AG04450 (cell line): Measurements from ENCODE around the gene PAX8. TPM values are rescaled to one million over a fixed set of nuclear protein-coding genes. Genes with fewer than 3 reads are reported as not detected.

Experiments used
- CTCF ChIA-PET: fragments of 300-600, 350-600 bp; formaldehyde crosslinking; extraction: SDS; loops from one replicate; lab custom pipeline; 2022; ENCODE audit warnings: antibody characterized with exemption, inconsistent platforms; lab: Charles Lee
- POLR2A ChIA-PET: fragments of 350-600 bp; formaldehyde crosslinking; extraction: SDS; loops from one replicate; lab custom pipeline; 2021; ENCODE audit warnings: antibody characterized with exemption, inconsistent platforms; lab: Yijun Ruan, JAX
- DNase-seq: peaks from one replicate; pipeline ENCODE4 v3.0.0-alpha.2; 2011; ENCODE audit warnings: low read depth, low spot score
- H3K27ac ChIP-seq: one replicate; pipeline ENCODE4 v1.5.1; 2012; ENCODE audit warnings: low read depth, low read length, control low read depth
- H3K27me3 ChIP-seq: one replicate; pipeline ENCODE4 v1.6.0; 2012; ENCODE audit warnings: low read length; ENCODE audit not compliant: control insufficient read depth, insufficient read depth
- H3K4me3 ChIP-seq: 2 replicates; pipeline ENCODE4 v1.5.1; 2011; ENCODE audit warnings: mild to moderate bottlenecking, low read depth, low read length, control low read depth
- H3K9me3 ChIP-seq: 2 replicates; pipeline ENCODE4 v1.5.1; 2012; ENCODE audit warnings: low read length; ENCODE audit not compliant: control insufficient read depth, insufficient read depth
- CTCF ChIP-seq: IDR thresholded peaks from 2 replicates; pipeline ENCODE4 v1.5.1; 2011; ENCODE audit warnings: low read depth, low read length, control low read depth, inconsistent platforms
- polyA plus RNA-seq: library from polyadenylated mRNA; depleted of rRNA; stranded (reverse); fragments of >200 nt; gene quantifications from 2 replicates; pipeline ENCODE4 v1.2.3, GENCODE V29; 2011

PAX8 gene
- polyA plus RNA-seq, 1 experiment = 1.2 TPM

- CTCF ChIA-PET = interaction anchor here (1.4 to 1.5 kb wide), 3 partner anchors 19 to 145 kb away, joined by 3 to 4 read pairs (median 3); no protein-coding TSS in a partner anchor
- DNase-seq = no peak
- TF ChIP-seq CTCF = no peak
- no peak overlapping the region for H3K27ac ChIP-seq
- POLR2A ChIA-PET = no interaction called here
- no peaks in the 10 kb centered on the region for H3K27me3 ChIP-seq
- H3K9me3 ChIP-seq = no peaks in the 10 kb centered on the region
- no peak overlapping the region for H3K4me3 ChIP-seq
Observed at GRCh38 chr2:113225263-113226259, 53.2 kb downstream of the PAX8 start.

- no peaks in the 10 kb centered on the region for H3K27me3 ChIP-seq
- CTCF ChIA-PET = interaction anchor here (0.5 to 1.4 kb wide), 3 partner anchors 17 to 87 kb away, joined by 3 read pairs; no protein-coding TSS in a partner anchor
- no peak for TF ChIP-seq CTCF
- no peak overlapping the region for H3K27ac ChIP-seq
- H3K9me3 ChIP-seq = no peaks in the 10 kb centered on the region
- H3K4me3 ChIP-seq = no peak overlapping the region
- POLR2A ChIA-PET = no interaction called here
- DNase-seq = no peak
Observed at GRCh38 chr2:113224647-113225236, 54.0 kb downstream of the PAX8 start.

GRCh38 chr2:113223813-113224212 lies 54.9 kb downstream of the PAX8 start:
- no peaks in the 10 kb centered on the region for H3K27me3 ChIP-seq
- H3K27ac ChIP-seq = no peak overlapping the region
- TF ChIP-seq CTCF = no peak
- H3K9me3 ChIP-seq = no peaks in the 10 kb centered on the region
- POLR2A ChIA-PET = no interaction called here
- no peak for DNase-seq
- H3K4me3 ChIP-seq = no peak overlapping the region
- CTCF ChIA-PET = interaction anchor here (1.0 to 1.1 kb wide), 2 partner anchors 18 to 25 kb away, joined by 3 to 4 read pairs; no protein-coding TSS in a partner anchor

DNA sequence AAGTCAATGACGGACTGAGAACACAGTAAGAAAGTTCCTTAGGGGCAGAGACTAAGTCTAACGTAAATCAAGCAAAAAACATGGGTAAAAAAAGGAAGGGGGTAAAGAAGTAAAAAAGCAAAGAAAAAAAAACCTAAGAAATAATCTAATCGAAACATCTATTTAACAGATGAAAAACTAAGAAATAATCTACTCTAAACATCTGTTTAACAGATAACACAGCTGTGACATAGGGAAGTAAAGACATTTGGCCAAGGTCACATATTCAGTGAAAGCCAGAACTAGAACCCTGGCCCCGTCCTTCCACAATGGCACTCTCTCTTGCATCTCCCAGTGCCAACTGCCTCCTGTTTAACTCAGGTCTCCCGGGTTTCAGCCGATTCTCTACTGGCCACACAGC lies 56.9 kb downstream of the PAX8 start:
- H3K27me3 ChIP-seq = no peaks in the 10 kb centered on the region
- ChIA-PET CTCF (interaction anchor here (0.8 to 1.9 kb wide), 7 partner anchors 15 to 169 kb away, joined by 3 to 7 read pairs (median 5); no protein-coding TSS in a partner anchor), POLR2A (no interaction called here)
- no peak overlapping the region for H3K27ac ChIP-seq
- DNase-seq = no peak
- TF ChIP-seq CTCF = no peak
- H3K9me3 ChIP-seq = no peaks in the 10 kb centered on the region; the same call in 1 of the 2 replicates
- H3K4me3 ChIP-seq = no peak overlapping the region
